Adrenal gland (tissue), 12 donors: Measurements from ENCODE around the gene ZBTB7C. TPM values are rescaled to one million over a fixed set of nuclear protein-coding genes. Genes with fewer than 3 reads are reported as not detected.

Experiments used
- DNase-seq, 7 donors: peaks; one replicate each; pipeline ENCODE4 v3.0.0-alpha.2; 2019 to 2020
- H3K27ac ChIP-seq, 5 donors: fragments of 200-600 bp; sonication (generic) in 4 of 5; 1 replicate in 3 of 5; 2 replicates in 2 of 5; pipeline versions ENCODE4 v1.5.1 to v1.8.0; 2016 to 2020; ENCODE audit warnings: mild to moderate bottlenecking in 1 of 5
- H3K27me3 ChIP-seq: fragments of 200-600 bp; 2 replicates; pipeline ENCODE4 v1.8.0; 2021
- H3K36me3 ChIP-seq, 2 donors: fragments of 200-600 bp; replicated peaks in 1 of 2; 1 replicate in 1 of 2; 2 replicates in 1 of 2; pipeline versions ENCODE4 v1.5.1 to v1.8.0; 2018 to 2022
- H3K4me1 ChIP-seq, 2 donors: fragments of 200-600 bp; replicated peaks in 1 of 2; 1 replicate in 1 of 2; 2 replicates in 1 of 2; pipeline versions ENCODE4 v1.5.1 to v1.8.0; 2018 to 2021
- H3K4me3 ChIP-seq, 4 donors: fragments of 200-600 bp; sonication (generic) in 3 of 4; one replicate each; pipeline ENCODE4 v1.5.1; 2016 to 2018
- H3K9me3 ChIP-seq, 3 donors: fragments of 200-600 bp; sonication (generic) in 1 of 3; replicated peaks in 1 of 3; 1 replicate in 2 of 3; 2 replicates in 1 of 3; pipeline versions ENCODE4 v1.5.1 to v1.8.0; 2016 to 2021
- CTCF ChIP-seq, 6 experiments: fragments of 450-650 bp in 4 of 6; fragments of 200-600 bp in 2 of 6; sonication (generic) in 1 of 6; IDR thresholded peaks; 1 replicate in 5 of 6; 2 replicates in 1 of 6; pipeline versions ENCODE4 v1.5.1 to v1.8.0; 2016 to 2021; ENCODE audit warnings: antibody characterized with exemption in 6 of 6, mild to moderate bottlenecking in 2 of 6, moderate library complexity in 1 of 6
- POLR2A ChIP-seq, 2 donors: fragments of 450-650 bp; IDR thresholded peaks; one replicate each; pipeline ENCODE4 v1.6.1; 2017; ENCODE audit warnings: antibody characterized with exemption in 2 of 2, mild to moderate bottlenecking in 2 of 2, moderate library complexity in 1 of 2
- WGBS, 4 donors: extraction: QIAGEN DNeasy Blood & Tissue Kit in 2 of 4; methylation state at CpG; one replicate each; pipeline versions ENCODE4 v1.1.5 to v1.1.7; 2013 to 2017; 5-methylcytosine and 5-hydroxymethylcytosine counted together
- intact Hi-C, 2 donors: fragments of 100-400 bp; cut with DNase I; formaldehyde crosslinking; loops; one replicate each; pipeline versions ENCODE4 v1.14.1 to v1.15.0; 2022 to 2023
- polyA plus RNA-seq, 3 donors: library from polyadenylated mRNA; stranded (reverse); fragments of 200-250 nt in 2 of 3; fragments of 350-450 nt in 1 of 3; fragmentation: Illumina TruSeq in 1 of 3; extraction: RNeasy Lipid Tissue Mini Kit (QIAGEN cat#74804) in 1 of 3; gene quantifications; one replicate each; pipeline ENCODE4 v1.2.3, GENCODE V29; 2013 to 2014
- total RNA-seq, 9 donors: library from RNA; depleted of rRNA in 4 of 9; stranded (reverse); fragments of >200 nt in 4 of 9; fragments of 120-200 nt in 1 of 9; fragmentation: NEBNext Ultra II Directional in 1 of 9; extraction: Animal tissue kit (Norgen Biotek cat#: 25700) in 1 of 9; gene quantifications; one replicate each; pipeline versions ENCODE4 v1.1.0 to v1.2.4, GENCODE V29; 2013 to 2023
- donor health status: healthy with polysubstance abuse.
- donor health status: Bipolar disorder and iron deficiency.
- donor health status: DM: yes; HTN: yes; CAD: no.
- donor health status: DM: no; HTN: no; CAD: no.
- donor health status: DM: no; HTN: no; CAD: no.
- donor health status: DM: yes; HTN: yes; CAD: no.

Gene ZBTB7C
- total and polyA plus RNA-seq, 12 donors = 5.2 to 42.8 (median 26.8) TPM

GRCh38 chr18:48228301-48228715 lies 180.9 kb downstream of the ZBTB7C start:
- TF ChIP-seq POLR2A (IDR thresholded peaks at IDR 0.05) (no peak), CTCF (IDR thresholded peaks at IDR 0.05) (no peak)
- peaks cover 25 to 38% of the 10 kb centered on the region in 2 donors for H3K4me1 ChIP-seq
- peak overlapping the region in 3 of 5 donors; percentile 60 to 80 (median 61) for H3K27ac ChIP-seq
- H3K27me3 ChIP-seq = no peaks in the 10 kb centered on the region
- no peak overlapping the region for H3K4me3 ChIP-seq
- 21 to 75% (median 43%) methylated on average over 1 to 2 of the region's 2 CpGs for WGBS, 4 donors
- no peaks in the 10 kb centered on the region for H3K36me3 ChIP-seq
- no peaks in the 10 kb centered on the region for H3K9me3 ChIP-seq
- DNase-seq = peak; percentile 59 to 89 (median 86)
- intact Hi-C loops = loop anchor here in 1 of 2 donors (10.0 kb wide), 1 partner anchor 216 kb away; no protein-coding TSS in a partner anchor

- H3K36me3 ChIP-seq = no peaks in the 10 kb centered on the region
- H3K4me3 ChIP-seq = no peak overlapping the region
- H3K4me1 ChIP-seq = peaks cover 34 to 47% of the 10 kb centered on the region in 2 donors
- intact Hi-C loops = loop anchor here in 1 of 2 donors (10.0 kb wide), 1 partner anchor 218 kb away; no protein-coding TSS in a partner anchor
- H3K27me3 ChIP-seq = no peaks in the 10 kb centered on the region
- H3K9me3 ChIP-seq = no peaks in the 10 kb centered on the region
- DNase-seq = no peak
- 58 to 66% (median 62%) methylated on average over 6 of the region's 6 CpGs for WGBS, 4 donors
- no peak for TF ChIP-seq CTCF (IDR thresholded peaks at IDR 0.05)
- TF ChIP-seq POLR2A (IDR thresholded peaks at IDR 0.05) = no peak
- H3K27ac ChIP-seq = peak overlapping the region in 1 of 5 donors; percentile 51
Measured at GRCh38 chr18:48227206-48227605, 182.0 kb downstream of the ZBTB7C start.

GRCh38 chr18:48226401-48226800 lies 182.8 kb downstream of the ZBTB7C start:
- no peak for DNase-seq
- intact Hi-C loops = loop anchor here in 1 of 2 donors (10.0 kb wide), 1 partner anchor 218 kb away; no protein-coding TSS in a partner anchor
- Histone ChIP-seq H3K36me3 (no peaks in the 10 kb centered on the region), H3K9me3 (no peaks in the 10 kb centered on the region), H3K4me3 (no peak overlapping the region), H3K4me1 (peaks cover 36 to 51% of the 10 kb centered on the region in 2 donors), H3K27me3 (no peaks in the 10 kb centered on the region), H3K27ac (no peak overlapping the region)
- TF ChIP-seq CTCF (IDR thresholded peaks at IDR 0.05) (no peak), POLR2A (IDR thresholded peaks at IDR 0.05) (no peak)
- 88 to 100% (median 92%) methylated on average over 1 of the region's 1 CpG for WGBS, 4 donors

GRCh38 chr18:48222118-48222517 lies 187.1 kb downstream of the ZBTB7C start:
- intact Hi-C loops = loop anchor here in 1 of 2 donors (10.0 kb wide), 1 partner anchor 223 kb away; no protein-coding TSS in a partner anchor
- DNase-seq = peak; percentile 58 to 88 (median 79)
- Histone ChIP-seq H3K4me1 (peaks cover 11 to 14% of the 10 kb centered on the region in 2 donors), H3K4me3 (no peak overlapping the region), H3K27ac (no peak overlapping the region), H3K36me3 (no peaks in the 10 kb centered on the region), H3K9me3 (no peaks in the 10 kb centered on the region), H3K27me3 (no peaks in the 10 kb centered on the region)
- WGBS, 4 donors = 39 to 64% (median 48%) methylated on average over 4 of the region's 4 CpGs
- no peak for TF ChIP-seq CTCF (IDR thresholded peaks at IDR 0.05)
- no peak for TF ChIP-seq POLR2A (IDR thresholded peaks at IDR 0.05)
